Right ventricle myocardium inferior (tissue), 1 donor: ENCODE measurements around the gene MAP2K4. TPM values are rescaled to one million over a fixed set of nuclear protein-coding genes. Genes with fewer than 3 reads are reported as not detected.
"Not testable (repeated sequence)": the region's sequence is repeated elsewhere in the genome, so short reads cannot be mapped to it uniquely, and the experiment has no call there.

Source experiments
- ATAC-seq: fragments of 200-7000 bp; cut with Tn5 transposase; one replicate; pipeline ENCODE4 v1.9.1; 2020; ENCODE audit warnings: mild to moderate bottlenecking, moderate library complexity
- DNase-seq: peaks from one replicate; pipeline ENCODE4 v3.0.0; 2021; ENCODE audit errors: missing footprints
- intact Hi-C: fragments of 100-400 bp; cut with DNase I; formaldehyde crosslinking; loops from one replicate; pipeline ENCODE4 v1.11.0; 2022
- total RNA-seq: library from RNA; stranded (reverse); fragmentation: NEBNext Ultra II Directional; extraction: Animal tissue kit (Norgen Biotek cat#: 25700); gene quantifications from one replicate; pipeline ENCODE4 v1.2.1, GENCODE V29; 2021
- donor health status: DM: no; HTN: yes; CAD: no; lungs with severe emphysema.

Gene MAP2K4
- total RNA-seq, 1 donor from 2014 or later = 25.7 TPM

DNA sequence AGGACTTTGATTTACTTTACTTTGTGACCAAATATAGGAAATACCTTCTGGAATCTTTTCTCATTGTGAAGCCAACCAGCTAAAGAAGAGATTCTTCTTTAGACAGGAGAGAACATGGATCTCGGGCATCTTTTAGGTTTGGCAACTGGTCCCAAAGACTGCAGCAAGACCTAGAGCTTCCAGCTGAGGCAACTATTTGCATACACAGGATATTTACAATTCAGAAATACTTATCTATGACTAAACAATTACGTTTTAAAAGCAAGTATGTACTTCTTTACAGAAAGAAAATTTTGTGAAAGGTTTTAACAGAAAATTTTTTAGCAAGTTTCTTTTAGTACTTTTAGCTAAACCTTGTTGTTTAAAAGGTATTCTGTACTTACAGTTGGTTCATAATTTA lies 106.5 kb downstream of the MAP2K4 start:
- DNase-seq = no peak
- intact Hi-C loops = no loop called here
- ATAC-seq = no peak

GRCh38 chr17:12127667-12128066 lies 107.0 kb downstream of the MAP2K4 start:
- DNase-seq (no peak), ATAC-seq (no peak)
- intact Hi-C loops = no loop called here

DNA sequence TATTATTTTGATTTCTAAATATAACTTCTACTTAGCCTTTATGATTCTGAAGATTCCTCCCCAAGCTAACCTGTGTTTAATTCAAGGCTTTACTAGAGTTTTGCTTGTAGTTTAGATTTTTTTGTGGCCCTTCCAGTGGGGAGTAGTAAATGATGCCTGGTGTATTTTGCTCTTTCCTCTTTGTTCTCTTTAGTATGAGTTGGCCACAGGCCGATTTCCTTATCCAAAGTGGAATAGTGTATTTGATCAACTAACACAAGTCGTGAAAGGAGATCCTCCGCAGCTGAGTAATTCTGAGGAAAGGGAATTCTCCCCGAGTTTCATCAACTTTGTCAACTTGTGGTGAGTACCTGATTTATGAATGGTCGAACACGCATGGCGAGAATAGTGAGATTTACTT lies 108.3 kb downstream of the MAP2K4 start:
- DNase-seq (no peak), ATAC-seq (no peak)
- intact Hi-C loops = no loop called here

GRCh38 chr17:12133183-12133582 lies 112.5 kb downstream of the MAP2K4 start:
- no peak for ATAC-seq
- no peak for DNase-seq

DNA sequence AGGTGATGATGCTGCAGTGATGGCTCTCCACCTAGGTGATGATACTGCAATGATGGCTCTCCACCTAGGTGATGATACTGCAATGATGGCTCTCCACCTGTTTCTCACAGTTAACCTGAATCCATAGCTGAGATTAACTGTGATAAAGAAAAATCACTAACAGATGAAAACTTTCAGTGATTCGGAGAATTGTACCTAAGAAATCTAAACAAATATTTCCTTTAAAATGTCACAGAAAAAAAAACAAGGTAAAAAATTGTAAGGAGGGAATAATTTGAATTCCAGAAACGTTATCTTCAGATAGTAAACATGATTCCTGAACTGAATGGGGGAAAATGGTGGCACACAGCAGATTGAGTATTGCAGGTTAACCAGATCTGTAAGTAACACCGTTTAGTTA lies 113.4 kb downstream of the MAP2K4 start:
- no peak for DNase-seq
- intact Hi-C loops = no loop called here
- ATAC-seq = no peak

More at GRCh38 chr17:12133183-12133582, 112.5 kb downstream of the MAP2K4 start:
- intact Hi-C loops = no loop called here

- no peak for ATAC-seq
- no peak for DNase-seq
- intact Hi-C loops = no loop called here
These were observed 113.9 kb downstream of the MAP2K4 start for GRCh38 chr17:12134587-12134986.

- intact Hi-C loops = no loop called here
- no peak for ATAC-seq
- no peak for DNase-seq
These were observed 115.6 kb downstream of the MAP2K4 start for GRCh38 chr17:12136243-12136642.

DNA sequence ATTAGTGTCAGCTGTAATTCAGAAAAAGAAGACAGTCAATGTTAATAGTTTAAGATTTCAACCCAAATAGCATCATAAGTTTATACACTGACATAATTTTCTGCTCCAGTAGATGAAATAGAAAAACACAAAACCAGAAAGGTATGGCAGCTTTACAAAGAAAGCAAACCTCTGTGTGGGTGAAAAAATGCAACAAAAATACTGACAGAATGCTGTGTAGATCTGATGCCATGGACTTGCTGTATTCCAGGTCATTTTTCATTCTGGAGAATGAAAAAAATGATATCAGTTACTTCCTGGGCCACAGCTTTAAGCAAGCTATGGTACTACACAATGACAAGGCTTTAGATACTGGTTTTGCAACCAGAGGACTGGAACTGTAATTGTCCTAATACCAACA lies 116.0 kb downstream of the MAP2K4 start:
- intact Hi-C loops = no loop called here
- DNase-seq = no peak
- no peak for ATAC-seq

DNA sequence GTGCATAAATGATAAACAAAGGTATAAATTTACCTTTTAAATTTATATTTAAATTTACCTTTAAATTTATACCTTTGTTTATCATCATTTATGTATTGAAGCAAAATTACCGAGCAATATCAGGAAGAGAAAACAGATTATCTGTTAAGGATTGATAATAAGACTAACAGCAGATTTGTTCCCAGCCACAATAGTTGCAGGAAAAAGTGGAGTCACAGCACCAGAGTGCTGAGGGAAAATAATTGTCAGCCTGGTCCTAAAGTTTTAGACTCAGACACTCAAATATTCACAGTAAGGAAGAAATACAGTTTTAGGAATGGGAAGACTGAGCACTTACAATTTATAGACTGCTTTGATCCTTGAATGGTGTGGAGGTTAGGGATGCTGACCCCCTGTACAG lies 117.2 kb downstream of the MAP2K4 start:
- ATAC-seq (no peak), DNase-seq (no peak)
- intact Hi-C loops = no loop called here

DNA sequence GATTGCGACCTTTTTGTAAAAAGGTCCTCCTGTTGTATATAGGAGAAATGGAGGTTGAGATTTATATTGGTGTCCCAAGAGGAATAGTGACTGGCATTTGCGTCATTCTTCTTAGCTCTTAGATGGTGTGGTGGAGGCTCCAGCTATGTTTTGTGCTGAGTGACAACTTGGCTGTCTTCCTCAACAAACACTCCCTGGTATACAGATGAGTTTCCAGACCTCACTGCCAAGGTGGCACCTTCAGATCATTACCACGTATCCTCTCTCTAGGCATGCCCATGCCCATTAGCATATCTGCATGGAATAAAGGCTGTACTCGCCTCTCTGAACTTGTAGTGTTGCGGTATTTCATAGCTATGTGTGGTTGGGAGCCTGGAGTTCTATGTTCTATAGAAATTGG lies 120.0 kb downstream of the MAP2K4 start:
- ATAC-seq (no peak), DNase-seq (no peak)
- intact Hi-C loops = no loop called here

DNA sequence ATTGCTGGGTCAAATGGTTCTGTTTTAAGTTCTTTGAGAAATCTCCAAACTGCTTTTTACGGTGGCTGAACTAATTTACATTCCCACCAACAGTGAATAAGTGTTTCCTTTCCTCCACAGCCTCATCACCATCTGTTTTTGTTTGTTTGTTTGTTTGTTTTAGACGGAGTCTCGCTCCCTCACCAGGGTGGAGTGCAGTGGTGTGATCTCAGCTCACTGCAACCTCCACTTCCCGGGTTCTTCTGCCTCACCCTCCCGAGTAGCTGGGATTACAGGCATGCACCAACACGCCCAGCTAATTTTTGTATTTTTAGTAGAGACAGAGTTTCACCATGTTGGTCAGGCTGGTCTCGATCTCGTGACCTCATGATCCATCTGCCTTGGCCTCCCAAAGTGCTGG lies 141.5 kb downstream of the MAP2K4 start:
- DNase-seq, intact Hi-C loops, ATAC-seq: not testable (repeated sequence)

DNA sequence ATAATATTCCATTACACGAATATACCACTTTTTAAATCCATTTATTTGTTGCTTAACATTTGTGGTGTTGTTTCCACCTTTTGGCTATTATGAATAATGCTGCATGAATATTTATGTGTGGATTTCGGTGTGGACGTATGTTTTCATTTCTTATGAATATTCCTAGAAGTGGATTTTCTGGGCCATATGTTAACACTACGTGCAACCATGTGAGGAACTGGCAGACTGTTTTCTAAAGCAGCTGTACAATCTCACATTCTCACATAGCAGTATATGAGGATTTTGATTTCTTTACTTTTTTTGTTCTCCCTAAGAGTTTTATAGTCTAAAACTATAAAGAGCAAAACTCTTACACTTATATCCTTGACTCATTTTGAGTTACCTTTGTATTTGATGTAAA lies 143.4 kb downstream of the MAP2K4 start:
- ATAC-seq = no peak
- no peak for DNase-seq
- intact Hi-C loops = no loop called here

DNA sequence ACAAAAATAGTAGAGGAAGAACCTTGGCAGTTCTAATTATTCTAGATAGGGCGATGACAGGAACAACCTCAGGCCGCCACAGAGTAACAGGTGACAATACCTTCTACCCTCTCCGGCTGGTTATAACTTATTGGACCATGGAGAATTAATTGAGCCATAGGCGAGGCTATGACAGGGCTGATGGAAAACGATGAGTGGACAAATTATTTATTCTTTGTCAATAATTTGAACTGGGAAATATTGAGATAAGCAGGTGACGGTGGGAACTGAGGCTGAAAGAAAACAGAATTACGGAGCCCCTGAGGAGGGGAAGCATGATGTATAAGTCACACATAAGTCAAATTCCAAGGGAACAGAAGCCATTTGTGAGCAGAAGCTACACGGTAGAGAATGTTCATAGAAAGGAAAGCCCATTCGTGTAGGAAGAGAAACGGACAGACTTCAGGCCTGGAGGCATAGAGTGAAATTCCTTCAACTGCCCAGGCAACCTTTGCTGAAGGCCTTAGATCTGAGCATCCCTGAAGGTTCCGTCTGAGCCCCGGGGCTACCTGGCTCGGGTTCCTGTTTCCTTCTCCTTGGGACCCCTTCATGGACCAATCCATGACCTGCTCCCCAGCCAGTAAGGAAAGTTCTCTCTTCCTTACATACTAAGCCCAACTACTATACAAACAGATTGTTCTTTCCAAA lies 158.1 kb downstream of the MAP2K4 start:
- ATAC-seq (no peak), DNase-seq (no peak)
- intact Hi-C loops = no loop called here

DNA sequence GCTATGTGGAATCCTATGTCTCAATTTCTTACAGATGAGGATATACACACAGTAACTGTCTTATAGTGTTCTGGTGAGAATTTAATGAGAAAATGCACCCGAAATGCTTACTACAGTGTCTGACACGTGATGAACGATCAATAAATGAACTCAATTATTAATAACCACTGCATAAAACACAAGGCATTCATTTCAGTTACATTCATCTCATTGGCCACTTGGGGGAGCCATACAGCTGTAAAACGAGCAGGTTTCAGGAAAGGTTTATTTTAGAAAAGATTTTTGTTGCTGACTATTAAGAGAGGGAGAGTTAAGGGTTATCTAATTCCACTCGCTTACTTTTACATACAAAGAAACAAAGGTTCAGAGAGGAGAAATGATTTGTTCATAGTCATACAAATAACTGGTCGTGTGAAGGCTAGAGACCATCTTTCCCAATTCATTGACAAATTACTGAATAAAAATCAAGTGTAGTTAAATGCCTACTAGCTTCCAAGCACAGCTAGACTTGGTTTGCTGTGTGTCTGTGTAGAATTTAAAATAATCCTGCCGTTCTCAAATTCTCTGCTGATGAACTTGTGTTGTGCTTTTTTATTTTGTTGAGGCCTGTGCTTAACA lies 160.1 kb downstream of the MAP2K4 start:
- intact Hi-C loops = loop anchor here (2.0 to 10.0 kb wide), 3 partner anchors 486 to 822 kb away; no protein-coding TSS in a partner anchor
- ATAC-seq (no peak), DNase-seq (no peak)

DNA sequence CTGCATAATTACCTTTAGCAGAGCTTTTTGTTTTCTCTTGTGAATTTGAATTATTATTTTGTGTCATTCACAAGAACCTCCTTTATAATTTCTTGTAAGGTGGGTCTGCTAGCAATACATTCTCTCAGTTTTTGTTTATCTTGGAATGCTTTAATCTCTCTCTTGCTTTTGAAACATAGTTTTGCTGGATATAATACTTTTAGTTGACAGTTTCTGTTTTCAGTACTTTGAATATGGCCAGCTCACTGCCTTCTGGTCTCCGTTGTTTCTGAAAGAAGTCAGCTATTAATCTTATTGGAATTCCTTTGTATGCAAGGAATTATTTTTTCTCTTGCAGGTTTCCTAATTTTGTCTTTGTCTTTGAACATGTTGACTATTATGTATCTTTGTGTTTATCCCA lies 167.0 kb downstream of the MAP2K4 start:
- DNase-seq (no peak), ATAC-seq (no peak)
- intact Hi-C loops = loop anchor here (10.0 kb wide), 1 partner anchor 547 kb away; no protein-coding TSS in a partner anchor

- no peak for ATAC-seq
- intact Hi-C loops = no loop called here
- DNase-seq = no peak
These were observed 172.6 kb downstream of the MAP2K4 start for GRCh38 chr17:12193144-12193735.
